ENCODE data around the gene SGF29.
"Not testable (repeated sequence)": the region's sequence is repeated elsewhere in the genome, so short reads cannot be mapped to it uniquely, and the experiment has no call there.

SGF29 gene

DNA sequence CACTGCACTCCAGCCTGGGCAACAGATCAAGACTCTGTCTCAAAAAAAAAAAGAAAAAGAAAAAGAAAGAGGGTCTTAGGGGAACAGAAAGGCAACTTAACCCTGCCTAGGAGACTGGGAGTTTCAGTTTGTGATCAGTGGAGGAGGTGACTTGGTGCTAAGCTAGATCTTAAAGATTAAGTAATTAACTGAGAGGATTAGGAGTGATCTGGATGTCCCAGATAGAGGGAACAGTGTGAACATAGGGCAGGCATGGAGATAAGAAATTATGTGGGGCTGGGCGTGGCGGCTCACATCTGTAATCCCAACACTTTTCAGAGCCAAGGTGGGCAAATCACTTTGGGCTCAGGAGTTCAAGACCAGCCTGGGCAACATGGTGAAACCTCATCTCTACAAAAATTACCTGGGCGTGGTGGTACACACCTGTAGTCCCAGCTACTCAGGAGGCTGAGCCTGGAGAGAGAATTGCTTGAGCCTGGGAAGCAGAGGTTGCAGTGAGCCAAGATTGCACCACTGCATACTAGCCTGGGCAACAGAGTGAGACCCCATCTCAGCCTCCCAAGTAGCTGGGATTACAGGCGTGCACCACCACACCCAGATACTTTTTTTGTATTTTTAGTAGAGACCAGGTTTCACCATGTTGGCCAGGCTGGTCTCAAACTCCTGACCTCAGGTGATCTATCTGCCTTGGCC, 12.7 kb downstream of the SGF29 start:
- DNase-seq (ENCODE audit: low read depth in 2 of 2), result not testable (repeated sequence)

DNA sequence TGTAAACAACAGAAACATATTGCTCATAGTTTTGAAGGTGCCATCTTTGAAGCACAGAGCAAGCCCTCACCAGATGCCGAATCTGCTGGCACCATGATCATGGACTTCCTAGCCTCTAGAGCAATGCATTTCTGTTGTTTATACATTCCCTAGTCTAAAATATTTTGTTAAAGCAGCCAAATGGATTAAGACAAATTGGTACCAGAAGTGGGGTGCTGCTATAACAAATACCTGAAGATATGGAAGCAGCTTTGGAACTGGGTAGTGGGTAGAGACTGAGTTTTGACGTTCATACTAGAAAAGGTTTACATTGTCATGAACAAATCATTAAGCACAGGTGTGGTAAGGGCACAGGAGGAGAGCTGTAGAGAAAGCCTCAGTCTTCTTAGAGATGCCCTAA, 13.6 kb downstream of the SGF29 start:
- no peak for DNase-seq (ENCODE audit: low read depth in 2 of 2)

DNA sequence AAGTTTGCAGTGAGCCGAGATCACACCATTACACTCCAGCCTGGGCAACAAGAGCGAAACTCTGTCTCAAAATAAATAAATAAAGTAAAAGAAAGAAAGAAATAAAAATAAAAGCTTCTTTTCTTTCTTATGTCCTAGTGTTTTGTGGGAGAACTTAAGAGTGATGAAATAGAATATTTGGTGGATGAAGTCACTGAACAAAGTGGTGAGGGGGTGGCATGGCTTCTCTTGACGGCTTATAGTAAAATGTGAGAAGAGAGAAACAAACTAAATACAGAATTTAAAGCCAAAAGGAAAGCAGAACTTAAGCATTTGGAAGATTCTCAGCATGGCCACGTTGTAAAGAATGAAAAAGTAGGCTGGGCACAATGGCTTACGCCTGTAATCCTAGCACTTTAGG, 15.3 kb downstream of the SGF29 start:
- DNase-seq (ENCODE audit: low read depth in 2 of 2), result no peak

DNA sequence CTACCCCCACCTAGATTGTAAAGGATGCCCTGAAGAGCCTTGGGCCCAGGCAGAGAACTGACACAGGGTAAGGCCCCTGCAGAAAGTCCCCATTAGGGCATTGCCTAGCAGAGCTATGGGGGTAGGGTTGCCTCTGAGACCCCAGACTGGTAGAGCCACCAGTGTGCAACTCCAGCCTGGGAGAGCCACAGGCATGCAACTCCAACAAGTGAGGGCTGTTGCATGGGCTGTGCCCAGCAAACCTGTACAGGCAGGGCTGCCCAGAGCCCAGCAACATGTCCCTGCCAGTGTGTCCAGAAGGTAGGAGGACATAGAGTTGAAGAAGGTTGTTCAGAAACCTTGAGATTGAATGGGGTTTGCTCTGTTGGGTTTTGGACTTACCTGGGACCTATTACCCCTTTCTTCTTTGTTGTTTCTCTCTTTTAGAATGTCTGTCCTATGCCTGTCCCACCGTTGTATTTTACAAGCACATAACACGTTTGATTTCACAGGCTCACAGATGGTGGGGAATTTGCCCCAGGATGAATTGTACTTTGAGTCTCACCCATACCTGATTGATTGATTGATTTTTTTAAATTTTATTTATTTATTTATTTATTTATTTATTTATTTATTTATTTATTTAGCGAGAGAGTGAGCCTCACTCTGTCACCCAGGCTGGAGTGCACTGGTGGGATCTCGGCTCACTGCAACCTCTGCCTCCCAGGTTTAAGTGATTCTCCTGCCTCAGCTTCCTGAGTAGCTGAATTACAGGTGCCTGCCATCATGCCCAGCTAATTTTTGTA, 16.4 kb downstream of the SGF29 start:
- DNase-seq (ENCODE audit: low read depth in 2 of 2), result no peak

DNA sequence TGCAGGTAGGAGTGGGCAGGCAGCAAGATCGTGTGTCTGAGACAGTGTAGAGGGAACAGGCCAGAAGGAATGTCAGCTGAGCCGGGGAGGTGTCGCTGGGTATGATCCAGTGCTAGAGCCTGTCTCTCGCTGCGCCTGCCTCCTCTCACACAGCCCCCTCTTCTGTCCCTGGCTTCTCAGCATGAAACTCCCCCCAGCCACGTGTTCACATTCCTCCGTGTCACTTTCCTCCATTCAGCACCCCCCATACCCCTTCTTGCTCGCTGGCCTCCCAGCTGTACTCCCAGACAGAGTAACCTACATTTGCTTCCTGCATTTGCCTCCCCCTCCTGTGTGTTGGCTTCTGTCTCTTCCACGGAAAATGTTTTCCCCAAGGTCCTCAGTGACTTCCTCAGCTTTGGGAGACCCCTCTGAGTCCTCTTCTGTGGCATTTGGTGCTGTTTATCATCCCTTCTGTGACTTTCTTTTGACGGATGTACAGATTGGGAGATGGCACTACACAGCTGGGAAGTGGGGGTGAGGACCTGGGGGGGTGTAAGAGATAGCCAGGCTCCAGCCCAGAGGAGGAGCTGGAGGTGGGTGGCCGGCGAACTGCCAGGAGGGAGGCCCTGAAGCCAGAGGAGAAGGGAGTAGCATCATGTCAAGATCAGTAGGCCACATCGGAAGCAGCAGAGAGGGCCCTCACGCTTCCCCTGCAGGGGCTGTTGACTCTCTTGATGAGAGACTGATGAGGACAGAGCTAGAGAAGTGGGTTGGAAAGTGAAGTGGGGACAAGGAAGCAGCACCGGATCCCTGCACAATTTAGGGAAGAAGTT, 19.2 kb downstream of the SGF29 start:
- no peak for DNase-seq (ENCODE audit: low read depth in 2 of 2)

DNA sequence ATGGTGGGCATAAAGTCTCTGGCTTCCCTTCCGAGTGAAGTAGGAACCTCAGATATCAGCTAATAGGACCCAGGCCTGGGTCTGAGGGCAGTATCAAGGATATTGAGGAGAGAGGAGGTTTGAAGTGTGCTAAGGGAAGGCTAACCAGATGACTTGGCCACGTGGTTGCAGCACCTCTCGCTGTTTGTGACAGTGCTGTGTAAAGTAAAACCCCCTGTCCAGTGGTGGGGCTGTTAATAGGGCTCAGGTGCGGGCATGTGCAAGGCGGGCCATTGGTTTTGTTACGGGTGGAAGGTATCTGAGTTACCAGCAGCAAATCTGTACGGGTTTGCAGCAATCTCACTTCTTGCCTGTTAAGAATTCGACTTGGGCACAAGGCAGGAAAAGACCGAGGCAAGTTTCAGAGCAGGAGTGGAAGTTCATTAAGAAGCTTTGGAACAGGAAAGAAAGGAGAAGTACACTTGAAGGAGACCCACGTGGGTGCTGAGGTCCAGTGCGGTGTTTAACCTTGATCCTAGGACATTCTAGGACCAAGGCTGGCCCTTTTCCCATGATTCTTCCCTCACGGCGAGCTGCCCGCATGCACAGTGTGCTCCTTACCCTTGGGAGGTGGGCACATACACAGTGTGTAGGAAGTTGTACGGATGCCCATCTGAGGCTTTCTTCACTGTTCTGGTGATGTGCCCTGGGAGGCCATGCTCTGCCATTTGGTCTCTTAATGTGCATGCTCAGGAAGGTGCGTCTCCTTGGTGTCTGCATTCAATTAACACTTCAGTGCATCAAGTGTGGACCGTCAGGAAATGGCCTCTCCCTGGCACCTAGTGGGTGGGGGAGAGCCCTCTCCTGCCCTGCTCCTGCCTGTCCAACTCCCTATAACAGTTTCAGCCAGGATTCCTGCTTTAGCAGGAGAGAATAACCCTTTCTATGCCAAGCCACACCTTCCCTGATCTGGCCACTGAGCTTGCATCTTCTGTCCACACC, 20.3 kb downstream of the SGF29 start:
- DNase-seq (ENCODE audit: low read depth in 2 of 2), result no peak

DNA sequence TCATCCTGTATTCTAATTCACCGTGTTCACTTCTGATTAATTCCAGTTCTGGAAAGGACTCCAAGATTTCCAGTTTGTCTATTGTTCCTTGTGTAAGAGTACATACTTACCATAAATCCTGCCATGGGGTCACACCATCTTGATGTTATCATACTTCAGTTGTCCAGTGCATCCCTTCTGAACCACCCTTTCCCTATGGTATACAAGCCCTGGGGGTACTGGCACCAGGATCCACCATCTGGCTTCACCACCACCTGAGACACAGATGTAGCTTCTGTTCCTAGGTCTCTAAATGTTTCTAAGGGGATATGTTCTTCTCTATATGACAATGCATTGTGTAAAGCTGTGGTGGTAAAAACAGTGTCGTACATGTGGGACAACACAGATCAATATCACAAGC, 21.2 kb downstream of the SGF29 start:
- no peak for DNase-seq (ENCODE audit: low read depth in 2 of 2)

DNA sequence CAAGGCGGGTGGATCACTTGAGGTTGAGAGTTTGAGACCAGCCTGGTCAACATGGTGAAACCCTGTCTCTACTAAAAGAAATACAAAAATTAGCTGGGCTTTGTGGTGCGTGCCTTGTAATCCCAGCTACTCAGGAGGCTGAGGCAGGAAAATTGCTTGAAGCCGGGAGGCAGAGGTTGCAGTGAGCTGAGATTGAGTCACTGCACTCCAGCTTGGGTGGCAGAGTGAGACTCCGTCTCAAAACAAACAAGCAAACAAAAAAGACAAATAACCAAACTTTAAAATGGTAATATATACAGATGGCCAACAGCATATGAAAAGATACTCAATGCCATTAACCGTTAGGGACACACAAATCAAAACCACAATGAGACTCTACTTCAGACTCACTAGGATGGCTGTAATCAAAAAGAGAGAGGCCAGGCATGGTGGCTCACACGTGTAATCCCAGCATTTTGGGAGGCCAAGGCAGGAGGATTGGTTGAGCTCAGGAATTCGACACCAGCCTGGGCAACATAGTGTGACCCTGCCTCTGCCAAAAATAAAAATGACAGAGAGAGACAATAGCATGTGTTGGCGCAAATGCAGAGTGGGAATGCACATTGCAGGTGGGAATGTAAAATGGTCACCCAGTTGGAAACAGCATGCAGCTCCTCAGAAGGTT, 21.9 kb downstream of the SGF29 start:
- no peak for DNase-seq (ENCODE audit: low read depth in 2 of 2)

DNA sequence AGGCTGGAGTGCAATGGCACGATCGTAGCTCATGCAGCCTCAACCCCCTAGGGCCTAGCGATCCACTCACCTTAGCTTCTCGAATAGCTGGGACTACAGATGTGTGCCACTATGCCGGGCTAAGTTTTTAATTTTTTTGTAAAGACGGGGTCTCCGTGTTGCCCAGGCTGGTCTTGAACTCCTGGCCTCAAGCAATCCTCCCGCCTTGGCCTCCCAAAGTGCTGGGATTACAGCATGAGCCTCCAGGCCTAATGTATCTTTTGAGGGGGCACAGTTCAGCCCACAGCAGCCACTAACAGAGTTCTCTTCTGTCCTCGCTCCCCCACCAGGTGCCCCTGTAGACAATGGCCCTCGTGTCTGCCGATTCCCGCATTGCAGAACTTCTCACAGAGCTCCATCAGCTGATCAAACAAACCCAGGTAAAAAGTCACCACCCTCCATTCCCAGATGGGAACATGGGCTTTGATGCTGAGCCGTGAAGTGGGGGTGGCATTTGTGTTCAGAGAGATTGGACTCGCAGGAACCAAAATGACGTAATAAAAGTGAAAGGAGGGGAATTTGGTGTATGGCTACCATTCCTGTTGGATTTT, 27.1 kb downstream of the SGF29 start:
- DNase-seq (ENCODE audit: low read depth in 2 of 2), result no peak

DNA sequence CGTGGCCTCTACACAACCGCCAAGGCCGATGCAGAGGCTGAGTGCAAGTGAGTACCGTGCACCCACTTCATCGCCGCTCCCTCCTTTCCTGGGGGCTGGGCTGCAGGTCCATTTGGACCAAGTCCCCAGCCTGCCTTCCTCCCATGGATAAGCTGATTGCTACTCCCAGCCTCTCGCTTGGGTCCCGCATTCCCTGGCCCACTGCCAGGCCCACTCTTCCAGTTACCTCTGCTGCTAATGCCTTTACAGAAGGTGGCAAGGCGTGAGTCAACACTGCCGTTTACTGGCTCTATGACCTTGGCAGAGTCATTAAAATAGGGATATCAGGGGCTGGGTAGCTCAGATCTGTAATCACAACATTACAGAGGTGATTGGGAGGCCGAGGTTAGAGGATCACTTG, 32.0 kb downstream of the SGF29 start:
- DNase-seq (ENCODE audit: low read depth in 2 of 2), result no peak

DNA sequence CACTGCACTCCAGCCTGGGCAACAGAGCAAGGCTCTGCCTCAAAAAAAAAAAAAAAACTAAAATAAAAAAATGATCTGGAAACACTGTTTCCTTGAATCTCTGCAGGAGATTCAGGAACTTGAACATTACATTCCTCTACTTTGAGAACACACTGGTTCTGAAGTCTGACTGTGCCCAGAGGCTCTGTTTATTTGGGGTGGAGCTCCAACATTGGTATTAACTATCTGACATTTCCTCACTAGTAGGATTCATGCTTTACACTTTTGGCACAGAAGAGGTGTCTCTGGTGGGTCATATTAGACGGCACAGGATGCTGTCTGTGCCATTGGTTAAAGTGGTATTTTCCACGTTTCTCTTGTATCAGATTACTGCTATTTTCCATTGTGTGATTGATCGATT, 32.7 kb downstream of the SGF29 start:
- no peak for DNase-seq (ENCODE audit: low read depth in 2 of 2)

DNA sequence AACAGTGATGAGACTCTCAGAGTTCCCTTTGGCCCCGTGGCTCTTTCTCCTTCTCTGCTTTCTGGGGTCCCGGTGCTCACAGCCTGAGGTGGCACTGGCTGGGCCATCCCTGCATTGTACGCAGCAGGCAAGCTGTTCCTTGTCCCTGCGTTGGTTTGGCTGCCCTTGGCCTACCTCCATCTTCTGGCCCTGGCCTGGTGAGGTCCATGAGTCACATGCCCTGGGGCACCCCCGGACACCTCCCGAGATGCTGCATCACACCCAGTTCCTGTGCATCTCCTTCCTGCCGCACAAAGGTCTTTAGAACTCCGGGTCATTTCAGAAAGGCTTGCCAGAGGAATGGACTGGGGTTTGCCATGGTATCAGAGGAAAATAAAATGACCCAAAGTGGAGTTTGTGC, 33.7 kb downstream of the SGF29 start:
- no peak for DNase-seq (ENCODE audit: low read depth in 2 of 2)

DNA sequence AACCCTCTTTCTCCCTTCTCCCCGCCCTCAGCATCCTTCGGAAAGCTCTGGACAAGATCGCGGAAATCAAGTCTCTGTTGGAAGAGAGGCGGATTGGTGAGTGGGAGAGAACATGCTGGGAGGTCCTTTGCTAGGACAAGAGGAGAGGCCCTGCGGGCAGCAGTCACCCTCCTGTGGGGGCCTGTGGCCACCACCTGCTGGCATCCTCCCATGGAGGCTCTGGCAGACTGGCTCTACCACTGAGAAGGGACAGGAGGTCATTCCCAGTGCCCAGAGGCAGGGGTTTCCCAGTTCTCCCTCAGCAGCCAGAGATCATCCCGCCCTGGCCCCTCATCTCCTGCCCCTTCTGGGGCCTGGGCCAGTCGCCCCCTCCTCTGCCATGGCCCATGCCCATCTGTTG, 35.3 kb downstream of the SGF29 start:
- no peak for DNase-seq (ENCODE audit: low read depth in 2 of 2)

DNA sequence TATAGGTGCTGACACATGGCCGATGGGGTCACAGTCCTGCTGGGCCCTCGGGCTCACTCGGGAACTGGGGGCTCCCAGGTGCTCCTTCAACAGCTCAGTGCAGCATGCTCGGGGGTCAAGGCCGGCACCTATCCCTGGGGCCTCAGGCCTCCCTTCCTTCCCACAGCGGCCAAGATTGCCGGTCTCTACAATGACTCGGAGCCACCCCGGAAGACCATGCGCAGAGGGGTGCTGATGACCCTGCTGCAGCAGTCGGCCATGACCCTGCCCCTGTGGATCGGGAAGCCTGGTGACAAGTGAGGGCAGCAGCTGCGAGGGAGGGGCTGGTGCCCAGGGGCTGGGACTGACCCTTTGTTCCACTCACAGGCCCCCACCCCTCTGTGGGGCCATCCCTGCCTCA, 36.2 kb downstream of the SGF29 start:
- no peak for DNase-seq (ENCODE audit: low read depth in 2 of 2)

DNA sequence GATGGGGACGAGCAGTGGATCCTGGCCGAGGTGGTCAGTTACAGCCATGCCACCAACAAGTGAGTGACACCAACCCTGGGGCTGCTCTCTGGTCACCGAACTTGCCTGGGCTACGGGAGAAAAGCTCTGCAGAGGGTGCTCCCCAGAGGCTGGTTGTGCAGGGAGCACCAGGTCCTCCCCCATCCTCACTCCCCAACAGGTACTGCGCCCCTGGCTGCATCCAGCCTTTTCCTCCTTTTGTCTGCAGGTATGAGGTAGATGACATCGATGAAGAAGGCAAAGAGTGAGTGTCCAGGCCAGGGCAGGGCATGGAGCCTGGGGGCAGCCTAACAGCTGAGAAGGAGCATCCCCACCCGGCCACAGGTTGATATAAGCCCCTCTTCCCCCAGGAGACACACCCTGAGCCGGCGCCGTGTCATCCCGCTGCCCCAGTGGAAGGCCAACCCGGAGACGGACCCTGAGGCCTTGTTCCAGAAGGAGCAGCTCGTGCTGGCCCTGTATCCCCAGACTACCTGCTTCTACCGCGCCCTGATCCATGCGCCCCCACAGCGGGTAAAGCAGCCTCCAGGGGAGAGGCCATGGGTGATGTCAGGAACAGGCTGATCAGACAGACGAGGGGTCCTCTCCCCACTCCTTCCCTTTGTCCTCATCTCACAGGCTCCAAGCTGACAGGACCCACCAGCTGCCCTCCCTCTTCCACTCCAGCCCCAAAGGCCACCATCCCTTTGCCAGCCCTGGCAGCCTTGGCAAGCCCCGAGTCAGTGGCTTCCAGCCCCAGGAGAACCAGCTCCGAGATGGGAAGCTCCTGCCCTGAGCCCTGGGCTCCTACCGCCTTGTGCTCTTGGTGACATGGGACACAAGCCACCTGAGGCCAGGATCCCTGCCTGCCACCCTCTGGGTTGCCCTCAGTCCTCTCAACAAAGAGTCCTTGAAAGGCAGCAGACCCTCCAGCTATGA, 36.9 kb downstream of the SGF29 start:
- DNase-seq (ENCODE audit: low read depth in 2 of 2), result no peak

DNA sequence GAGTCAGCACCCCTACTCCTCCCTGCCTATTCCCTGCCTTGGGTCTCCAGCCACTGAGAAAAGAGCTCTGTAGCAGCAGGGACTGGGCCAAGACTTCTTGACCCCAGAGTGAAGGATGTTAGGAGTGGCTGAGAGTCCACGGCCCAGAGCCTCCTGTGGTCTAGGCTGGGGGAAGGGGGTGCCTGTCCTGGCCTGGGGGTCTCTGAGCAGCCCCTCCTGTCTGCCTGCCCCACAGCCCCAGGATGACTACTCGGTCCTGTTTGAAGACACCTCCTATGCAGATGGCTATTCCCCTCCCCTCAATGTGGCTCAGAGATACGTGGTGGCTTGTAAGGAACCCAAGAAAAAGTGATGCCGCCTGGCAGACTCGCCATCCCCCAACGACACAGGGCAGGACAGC, 37.6 kb downstream of the SGF29 start:
- DNase-seq (ENCODE audit: low read depth in 2 of 2), result no peak

DNA sequence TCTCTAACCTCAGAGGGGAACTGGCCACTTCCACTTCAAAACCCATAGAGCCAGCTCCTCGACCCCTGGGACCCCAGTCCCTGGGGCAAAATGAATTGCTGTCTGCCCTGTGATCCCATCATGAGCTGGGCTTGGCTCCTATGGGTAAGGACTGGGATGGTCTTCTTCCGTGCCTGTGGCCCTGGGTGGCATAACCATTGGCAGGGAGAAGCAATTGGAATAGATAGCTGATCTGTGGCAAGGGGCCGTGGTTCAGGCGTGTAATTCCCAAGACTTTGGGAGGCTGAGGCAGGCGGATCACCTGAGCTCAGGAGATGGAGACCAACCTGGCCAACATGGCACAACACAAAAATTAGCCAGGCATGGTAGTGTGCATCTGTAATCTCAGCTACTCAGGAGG, 38.8 kb downstream of the SGF29 start:
- no peak for DNase-seq (ENCODE audit: low read depth in 2 of 2)

DNA sequence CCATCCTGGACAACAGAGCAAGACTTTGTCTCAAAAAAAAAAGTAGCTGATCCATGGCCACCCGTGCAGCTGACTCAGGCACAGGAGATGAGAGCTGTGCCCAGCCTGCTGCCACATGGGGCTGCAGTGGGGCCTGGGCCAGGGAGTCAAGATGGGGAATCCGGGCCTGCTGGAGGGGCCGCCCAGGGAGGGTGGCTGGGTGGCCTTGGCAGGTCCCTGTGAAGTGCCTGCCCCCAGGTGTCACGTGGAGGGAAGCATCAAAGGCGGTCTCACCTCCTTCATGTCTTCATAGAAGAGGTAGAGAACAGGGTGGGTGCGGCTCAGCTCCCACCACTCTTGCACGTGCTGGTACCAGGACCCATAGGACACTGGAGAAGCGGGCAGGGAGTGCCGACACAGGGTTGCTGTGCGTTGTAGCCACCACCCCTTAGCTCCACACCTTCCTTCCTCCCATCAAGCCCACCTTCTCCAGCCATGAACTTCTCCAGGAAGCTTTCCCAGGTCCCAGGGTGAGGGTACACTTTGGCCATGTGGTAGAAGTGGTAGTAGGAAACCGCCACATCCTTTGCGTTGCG, 39.3 kb downstream of the SGF29 start:
- no peak for DNase-seq (ENCODE audit: low read depth in 2 of 2)

DNA sequence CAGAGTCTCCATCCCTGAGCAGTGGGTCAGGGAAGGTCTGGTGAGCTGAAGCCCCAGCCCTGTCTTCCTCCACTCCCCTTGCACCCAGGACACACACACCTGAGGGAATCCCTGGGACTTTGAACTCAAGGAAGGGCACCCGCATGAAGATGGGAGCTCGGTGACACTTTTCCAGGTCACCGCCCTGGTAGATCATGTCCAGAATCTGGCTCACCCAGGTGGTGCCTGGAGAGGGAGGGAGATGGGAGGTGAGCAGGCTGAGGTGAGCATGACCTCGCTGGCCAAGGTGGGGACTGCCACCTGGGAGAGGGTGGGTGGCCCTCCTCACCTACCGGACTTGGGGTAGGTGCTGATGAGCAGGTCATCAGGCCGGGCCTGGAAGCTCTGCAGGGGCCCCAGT, 41.7 kb downstream of the SGF29 start:
- DNase-seq (ENCODE audit: low read depth in 2 of 2), result not testable (repeated sequence)

Data from stimulated activated CD8-positive, alpha-beta memory T cell treated with anti-CD3 and anti-CD28 coated beads, Interleukin-7, amount 100 ng/mL, for 4 hours (primary cell).